ENCODE measurements around the gene ADGRG7.
A peak's percentile ranks its signal among the peaks of the same experiment; 100 is the strongest.
"Not testable (repeated sequence)": the region's sequence is repeated elsewhere in the genome, so short reads cannot be mapped to it uniquely, and the experiment has no call there.

Gene ADGRG7, protein sequence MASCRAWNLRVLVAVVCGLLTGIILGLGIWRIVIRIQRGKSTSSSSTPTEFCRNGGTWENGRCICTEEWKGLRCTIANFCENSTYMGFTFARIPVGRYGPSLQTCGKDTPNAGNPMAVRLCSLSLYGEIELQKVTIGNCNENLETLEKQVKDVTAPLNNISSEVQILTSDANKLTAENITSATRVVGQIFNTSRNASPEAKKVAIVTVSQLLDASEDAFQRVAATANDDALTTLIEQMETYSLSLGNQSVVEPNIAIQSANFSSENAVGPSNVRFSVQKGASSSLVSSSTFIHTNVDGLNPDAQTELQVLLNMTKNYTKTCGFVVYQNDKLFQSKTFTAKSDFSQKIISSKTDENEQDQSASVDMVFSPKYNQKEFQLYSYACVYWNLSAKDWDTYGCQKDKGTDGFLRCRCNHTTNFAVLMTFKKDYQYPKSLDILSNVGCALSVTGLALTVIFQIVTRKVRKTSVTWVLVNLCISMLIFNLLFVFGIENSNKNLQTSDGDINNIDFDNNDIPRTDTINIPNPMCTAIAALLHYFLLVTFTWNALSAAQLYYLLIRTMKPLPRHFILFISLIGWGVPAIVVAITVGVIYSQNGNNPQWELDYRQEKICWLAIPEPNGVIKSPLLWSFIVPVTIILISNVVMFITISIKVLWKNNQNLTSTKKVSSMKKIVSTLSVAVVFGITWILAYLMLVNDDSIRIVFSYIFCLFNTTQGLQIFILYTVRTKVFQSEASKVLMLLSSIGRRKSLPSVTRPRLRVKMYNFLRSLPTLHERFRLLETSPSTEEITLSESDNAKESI

DNA sequence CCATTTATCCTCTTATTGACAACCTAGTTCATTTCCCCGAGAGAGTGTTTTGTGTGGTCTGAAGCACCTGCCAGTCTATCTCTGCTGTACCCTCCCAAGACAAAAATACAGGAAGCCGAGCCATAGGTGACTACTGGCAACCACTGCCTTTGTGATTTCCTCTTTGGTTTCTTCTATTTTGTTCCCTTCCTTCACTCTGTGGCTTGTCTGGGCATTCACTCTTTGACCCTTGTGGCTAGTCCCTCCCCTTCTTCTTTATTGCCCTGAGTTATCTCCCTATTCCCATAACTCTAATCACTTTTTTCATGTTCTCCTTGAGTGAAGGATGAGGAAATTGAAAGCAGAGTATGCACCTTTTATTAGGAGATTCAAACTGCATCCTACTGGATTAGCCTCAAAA is at the start of gene ADGRG7:
Gene ADGRG7 (plus strand): TSS at position 297 of the 400 bp plus-strand sequence. CDS start 256 bp downstream, outside the sequence.
- DNase-seq (ENCODE audit: low read depth), result no peak

DNA sequence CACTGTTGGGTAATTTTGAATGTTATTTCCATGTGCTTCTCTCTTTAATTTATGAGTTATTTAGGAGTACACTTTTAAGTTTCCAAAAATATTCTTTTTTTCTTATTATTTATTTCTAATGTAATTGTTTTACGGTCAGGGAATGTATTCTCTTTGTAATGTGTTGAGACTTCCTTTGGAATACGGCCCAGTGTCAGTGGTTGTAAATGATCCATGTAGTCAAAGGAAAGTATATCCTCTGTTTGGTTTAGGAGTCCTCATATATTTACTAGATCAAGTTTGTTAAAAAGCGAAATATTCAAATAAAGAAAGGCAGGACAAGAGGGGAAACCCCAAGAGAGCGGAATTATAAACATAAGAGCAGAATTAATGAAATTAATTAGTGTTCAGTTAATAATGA is 49.0 kb upstream of the ADGRG7 start:
- peak; percentile 39 for DNase-seq (ENCODE audit: low read depth)

GRCh38 chr3:100561459-100562158 is 47.8 kb upstream of the ADGRG7 start:
- DNase-seq (ENCODE audit: low read depth), result peak; percentile 89

GRCh38 chr3:100562224-100562857 is 47.1 kb upstream of the ADGRG7 start:
- no peak for DNase-seq (ENCODE audit: low read depth)

- no peak for DNase-seq (ENCODE audit: low read depth)
These were observed 46.2 kb upstream of the ADGRG7 start for GRCh38 chr3:100563228-100563627.

DNA sequence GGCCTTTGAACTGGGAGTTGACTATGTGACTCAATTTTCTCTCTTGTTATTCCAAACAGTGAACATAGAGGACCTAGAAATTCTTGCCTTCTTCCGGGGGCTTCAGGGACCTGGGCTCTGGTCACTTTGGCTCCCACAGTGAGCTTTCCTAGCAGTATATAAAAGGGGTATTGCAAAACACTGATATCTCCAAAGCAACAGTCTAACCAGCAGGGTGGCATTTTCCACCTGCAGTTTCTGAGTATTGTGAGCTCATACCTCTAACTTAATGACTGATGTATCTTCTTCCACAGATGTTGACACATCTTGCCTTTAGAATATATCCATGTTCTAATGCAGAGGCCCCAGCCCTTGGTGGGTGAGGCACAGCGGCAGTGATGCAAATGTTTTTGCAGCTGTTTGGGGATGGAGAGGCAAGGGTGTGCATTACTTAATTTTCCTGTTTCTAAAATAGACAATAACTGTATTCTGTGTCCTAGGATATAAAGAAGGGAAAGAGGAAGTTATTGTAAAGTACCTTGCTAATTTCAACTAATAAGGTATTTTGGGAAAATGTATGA is 45.7 kb upstream of the ADGRG7 start:
- no peak for DNase-seq (ENCODE audit: low read depth)

DNA sequence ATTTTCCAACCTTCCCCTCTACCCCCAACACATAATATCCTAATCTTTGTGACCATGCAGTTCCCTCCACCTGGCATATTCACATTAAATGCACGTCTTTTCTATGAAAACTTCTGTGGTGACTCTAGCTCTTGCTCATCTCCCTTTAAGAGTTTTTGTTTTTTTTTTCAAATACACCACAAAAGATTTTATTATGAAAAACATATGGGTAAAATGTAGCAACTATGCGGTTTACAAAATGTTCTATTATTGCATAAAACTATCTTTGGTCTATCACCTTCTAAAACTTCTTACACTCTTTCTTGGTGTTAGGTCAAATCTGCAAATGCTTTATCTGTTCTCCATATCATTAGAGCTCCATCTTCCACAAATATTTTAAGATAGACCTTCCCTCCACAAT is 38.6 kb upstream of the ADGRG7 start:
- DNase-seq (ENCODE audit: low read depth), result peak; percentile 56

- DNase-seq (ENCODE audit: low read depth), result no peak
These were observed 34.9 kb upstream of the ADGRG7 start for GRCh38 chr3:100574536-100574935.

- no peak for DNase-seq (ENCODE audit: low read depth)
These were observed 33.7 kb upstream of the ADGRG7 start for GRCh38 chr3:100575704-100576103.

GRCh38 chr3:100577382-100578008 is 31.9 kb upstream of the ADGRG7 start:
- no peak for DNase-seq (ENCODE audit: low read depth)

GRCh38 chr3:100578646-100579045 is 30.8 kb upstream of the ADGRG7 start:
- DNase-seq (ENCODE audit: low read depth), result no peak

GRCh38 chr3:100580147-100580546 is 29.3 kb upstream of the ADGRG7 start:
- no peak for DNase-seq (ENCODE audit: low read depth)

- DNase-seq (ENCODE audit: low read depth), result no peak
These were observed 27.8 kb upstream of the ADGRG7 start for GRCh38 chr3:100581650-100582049.

GRCh38 chr3:100582157-100582556 is 27.2 kb upstream of the ADGRG7 start:
- DNase-seq (ENCODE audit: low read depth), result not testable (repeated sequence)

DNA sequence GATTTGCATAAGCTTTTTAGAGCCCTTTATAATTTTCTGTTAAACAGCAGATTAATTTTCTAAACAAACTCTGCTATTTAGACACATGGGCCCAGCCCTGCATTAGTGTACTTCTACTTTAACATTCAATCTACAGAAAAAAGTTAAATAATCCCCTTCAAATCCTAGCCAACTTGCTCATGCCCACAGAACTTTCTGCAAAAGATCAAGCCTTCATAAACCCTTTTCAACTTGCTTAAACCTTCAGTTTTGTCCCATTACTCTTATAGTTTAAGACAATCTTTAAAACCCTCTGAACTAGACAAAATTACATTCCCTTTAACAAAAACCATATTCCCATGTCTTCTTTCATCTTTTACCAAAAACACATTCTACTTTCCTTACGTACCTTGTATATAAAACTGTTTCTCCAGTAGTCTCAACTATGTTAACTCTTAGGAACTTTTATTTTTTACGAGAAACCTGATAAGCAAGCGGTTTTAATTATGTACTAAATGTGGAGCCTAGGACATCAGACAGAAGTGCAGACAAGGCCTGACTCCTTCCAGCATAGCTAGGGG is 25.2 kb upstream of the ADGRG7 start:
- no peak for DNase-seq (ENCODE audit: low read depth)

DNA sequence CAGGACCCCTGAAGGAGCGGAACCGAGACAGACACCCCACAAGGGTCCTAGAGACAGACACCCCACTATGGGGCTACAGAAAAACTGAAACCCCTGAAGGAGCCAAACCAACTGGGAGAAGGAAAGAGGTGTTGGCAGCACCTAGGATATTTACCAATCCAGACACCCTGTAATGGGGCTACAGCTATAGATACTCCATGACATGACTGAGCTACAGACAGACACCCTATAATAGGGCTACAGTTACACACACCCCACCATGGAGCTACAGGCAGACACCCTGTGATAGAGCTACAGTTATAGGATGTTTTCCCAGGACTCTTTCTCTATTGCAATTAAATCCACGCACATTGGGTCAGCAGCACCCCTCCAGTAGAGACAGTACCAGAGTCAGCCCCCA is 22.6 kb upstream of the ADGRG7 start:
- no peak for DNase-seq (ENCODE audit: low read depth)

GRCh38 chr3:100588251-100588650 is 21.1 kb upstream of the ADGRG7 start:
- DNase-seq (ENCODE audit: low read depth), result no peak

DNA sequence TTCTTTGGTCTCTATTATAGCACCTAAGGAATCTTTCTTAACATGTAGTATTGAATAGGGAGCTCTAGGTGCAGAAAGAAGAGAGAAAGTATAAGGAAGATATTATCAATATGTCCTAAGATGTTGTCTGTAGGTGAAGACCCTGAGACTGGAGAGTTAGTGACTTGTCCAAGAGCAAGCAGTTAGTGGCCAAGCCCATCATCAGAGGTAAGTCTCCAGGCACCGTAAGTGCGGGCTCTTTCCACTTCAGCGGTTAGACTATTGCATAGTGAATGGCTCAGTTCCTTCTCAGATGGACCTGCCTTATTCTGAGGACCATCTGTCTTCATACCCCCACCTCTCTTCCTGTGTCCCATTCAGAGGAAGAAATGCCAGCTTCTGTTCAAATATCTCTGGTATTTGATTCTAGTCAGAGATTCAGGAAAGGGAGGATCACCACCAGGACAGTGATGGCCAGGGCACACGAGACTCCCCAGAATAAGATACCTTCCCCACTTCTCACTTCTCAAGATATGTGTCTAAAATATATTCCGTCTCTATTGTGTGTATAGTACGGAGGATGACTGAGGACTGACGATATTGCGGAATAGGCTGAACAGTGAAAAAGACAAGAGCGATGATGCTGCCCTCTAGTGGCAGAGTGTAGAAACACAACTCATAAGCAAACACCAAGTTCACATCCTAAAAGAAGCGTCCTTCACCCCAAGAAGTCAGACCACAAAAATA is 19.1 kb upstream of the ADGRG7 start:
- DNase-seq (ENCODE audit: low read depth), result peak; percentile 59

DNA sequence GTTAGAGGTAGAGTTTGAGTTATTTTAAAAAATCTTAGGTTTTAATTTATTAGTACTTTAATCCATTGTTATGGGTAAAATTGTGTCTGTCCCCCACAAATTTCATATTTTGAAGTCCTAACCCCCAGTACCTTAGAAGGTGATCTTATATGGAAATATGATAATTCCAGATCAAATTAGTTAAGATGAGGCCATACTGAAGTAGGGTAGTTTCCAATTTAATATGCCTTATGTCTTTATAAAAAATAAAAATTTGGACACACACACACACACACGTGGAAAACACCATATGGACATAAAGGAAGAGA is 18.6 kb upstream of the ADGRG7 start:
- DNase-seq (ENCODE audit: low read depth), result no peak

DNA sequence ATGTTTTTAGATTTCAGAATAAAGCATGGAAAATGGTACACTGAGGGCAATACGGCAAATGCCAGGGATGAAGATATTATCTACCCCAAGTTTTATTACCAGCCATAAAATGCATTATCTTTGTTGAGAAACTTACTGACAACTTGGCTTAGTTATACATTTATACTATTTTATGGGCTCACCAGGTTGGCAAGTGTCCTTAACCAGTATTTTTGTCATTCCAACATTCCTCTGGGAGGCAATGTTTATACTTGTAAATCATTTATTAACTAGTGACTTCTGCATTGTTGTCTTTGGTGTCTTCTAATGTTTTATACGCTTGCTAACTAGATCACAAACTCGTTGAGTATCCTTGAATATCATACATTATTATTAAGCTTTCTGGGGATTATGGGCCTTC is 18.0 kb upstream of the ADGRG7 start:
- no peak for DNase-seq (ENCODE audit: low read depth)

All from fibroblast of gingiva (primary cell).